Measurements from ENCODE around the gene OTUD7B. TPM values are rescaled to one million over a fixed set of nuclear protein-coding genes. Genes with fewer than 3 reads are reported as not detected.
"Not testable (repeated sequence)": the region's sequence is repeated elsewhere in the genome, so short reads cannot be mapped to it uniquely, and the experiment has no call there.

OTUD7B gene
- total RNA-seq, 1 experiment from 2014 or later: 10.7 TPM

- DNase-seq (ENCODE audit: low read depth): no peak
Observed at GRCh38 chr1:150003801-150004200, 6.7 kb downstream of the OTUD7B start.

- no peak for DNase-seq (ENCODE audit: low read depth)
Observed at GRCh38 chr1:150002217-150002616, 8.3 kb downstream of the OTUD7B start.

DNA sequence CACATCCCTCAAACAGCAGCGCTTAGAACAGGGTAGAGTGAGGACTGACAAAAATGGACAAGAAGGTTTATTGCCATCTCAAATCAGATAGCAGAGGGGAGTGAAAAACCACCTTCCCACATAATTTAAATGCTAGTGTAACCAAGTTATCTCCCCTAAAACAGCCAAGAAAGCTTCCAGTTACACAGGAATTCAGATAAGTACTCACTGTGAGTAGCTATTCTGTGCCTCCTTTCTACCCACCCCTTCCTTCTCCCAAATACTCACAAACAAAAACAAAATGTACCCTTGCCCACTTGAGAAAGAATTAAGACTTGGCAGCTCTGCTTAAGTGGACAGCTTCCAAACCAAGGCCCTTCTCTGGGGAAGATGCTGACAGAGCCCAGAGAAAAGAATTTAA lies 9.1 kb downstream of the OTUD7B start:
- no peak for DNase-seq (ENCODE audit: low read depth)

- DNase-seq (ENCODE audit: low read depth): no peak
Observed at GRCh38 chr1:149997585-149998262, 12.8 kb downstream of the OTUD7B start.

DNA sequence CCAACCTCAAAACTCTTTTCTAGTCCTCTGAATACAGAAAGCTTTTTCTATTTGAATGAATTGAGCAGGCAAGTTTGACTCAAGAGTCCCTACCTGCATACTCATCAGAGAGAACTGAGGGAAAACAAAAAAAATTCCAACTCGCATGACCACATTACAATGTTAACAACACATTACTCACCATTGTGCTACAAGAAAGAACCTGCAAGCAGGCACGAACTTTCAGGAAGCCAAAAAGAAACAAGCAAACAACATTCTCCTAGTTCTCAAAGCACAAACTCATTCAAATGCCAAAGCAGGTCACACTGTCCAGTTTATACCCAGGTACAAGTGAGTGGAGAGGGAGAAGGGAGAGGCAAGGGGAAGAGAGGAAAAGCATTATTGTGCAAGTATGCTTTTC lies 14.6 kb downstream of the OTUD7B start:
- DNase-seq (ENCODE audit: low read depth): peak; percentile 56

DNA sequence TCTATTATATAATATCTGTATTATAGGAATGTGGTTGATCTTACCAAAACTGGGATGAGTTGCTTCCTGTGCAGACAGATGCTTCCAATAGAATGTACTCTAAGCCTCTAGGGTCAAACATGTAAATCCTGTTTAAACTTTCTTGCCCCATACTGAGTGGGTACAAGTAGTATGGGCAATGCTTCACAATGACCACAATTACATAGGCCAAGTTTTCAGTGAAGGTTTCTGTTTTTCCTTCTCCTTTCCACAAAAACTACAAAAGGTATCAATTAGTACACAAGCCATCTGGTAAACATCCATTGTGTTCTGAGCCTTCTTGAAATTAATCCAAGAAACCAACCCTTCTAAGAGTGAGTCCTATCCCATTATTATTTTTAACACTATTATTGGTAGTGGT lies 16.8 kb downstream of the OTUD7B start:
- no peak for DNase-seq (ENCODE audit: low read depth)

DNA sequence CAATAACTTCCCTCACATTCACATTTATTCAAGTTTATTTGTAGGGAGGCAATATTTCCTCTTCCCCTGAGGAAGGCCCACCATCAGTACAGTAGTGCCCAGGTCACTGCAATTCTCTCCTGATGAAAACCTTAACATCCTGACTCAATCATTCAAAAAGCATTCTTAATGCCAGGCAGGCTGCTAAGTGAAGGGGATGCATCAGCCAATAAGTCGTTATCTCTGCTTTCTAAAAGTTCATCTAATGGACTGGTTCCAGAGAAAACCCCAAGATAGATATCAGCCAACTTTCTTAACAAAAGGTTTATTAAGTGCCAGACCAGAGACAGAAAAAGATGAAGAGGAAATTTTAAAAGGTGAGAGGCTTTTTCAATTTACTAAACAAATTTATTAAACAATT lies 17.3 kb downstream of the OTUD7B start:
- no peak for DNase-seq (ENCODE audit: low read depth)

DNA sequence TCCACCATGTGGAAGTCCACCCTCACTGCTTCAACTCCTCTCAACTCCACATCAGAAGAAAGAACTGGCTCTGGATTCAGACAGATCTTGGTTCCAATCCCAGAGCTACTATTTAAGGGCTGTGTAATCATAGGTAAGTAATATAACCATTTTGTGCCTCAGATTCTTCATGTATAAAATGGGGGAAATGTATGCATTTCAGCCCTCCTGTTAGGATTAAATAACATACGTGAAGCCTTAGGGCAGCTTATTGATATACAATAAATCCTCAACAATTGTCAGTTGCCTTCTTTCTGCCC lies 23.3 kb downstream of the OTUD7B start:
- DNase-seq (ENCODE audit: low read depth): no peak

DNA sequence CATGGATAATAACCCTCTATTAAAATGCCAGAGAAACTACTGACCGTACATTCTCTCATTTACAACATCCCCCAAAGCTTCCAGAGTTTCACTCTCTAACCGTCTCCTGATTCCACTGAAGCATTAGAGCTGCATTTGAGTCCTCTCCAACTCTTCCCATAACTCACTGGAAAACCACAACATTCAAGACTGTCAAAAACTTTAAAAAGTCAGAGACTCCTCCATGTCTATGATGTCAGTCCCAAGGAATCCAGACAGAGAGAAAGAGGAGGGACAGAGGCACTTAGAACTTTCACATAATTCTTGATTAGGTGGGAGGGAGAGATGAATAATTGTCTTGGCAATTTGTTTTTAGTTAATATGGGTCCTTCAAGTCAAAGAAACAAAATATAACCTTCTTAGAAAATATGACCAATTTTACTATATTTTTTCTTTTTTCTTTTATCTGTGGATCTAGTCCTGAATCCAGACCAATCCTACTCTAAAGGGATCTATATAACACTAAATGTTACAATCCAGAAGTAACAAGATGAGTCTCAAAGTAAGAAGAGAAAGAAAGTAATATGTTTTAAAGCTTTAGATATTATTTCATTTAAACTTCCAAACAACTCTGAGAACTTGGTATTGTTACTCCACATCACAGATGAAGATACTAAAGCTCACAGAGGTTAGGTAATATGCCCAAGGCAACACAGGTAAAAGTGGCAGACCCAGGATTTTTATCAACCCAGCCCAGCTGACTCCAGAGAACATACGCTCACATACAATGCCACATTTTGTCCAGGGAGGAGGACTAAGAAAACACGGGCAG lies 23.8 kb downstream of the OTUD7B start:
- DNase-seq (ENCODE audit: low read depth): peak; percentile 77

GRCh38 chr1:149979972-149980540 lies 30.5 kb downstream of the OTUD7B start:
- no peak for DNase-seq (ENCODE audit: low read depth)

DNA sequence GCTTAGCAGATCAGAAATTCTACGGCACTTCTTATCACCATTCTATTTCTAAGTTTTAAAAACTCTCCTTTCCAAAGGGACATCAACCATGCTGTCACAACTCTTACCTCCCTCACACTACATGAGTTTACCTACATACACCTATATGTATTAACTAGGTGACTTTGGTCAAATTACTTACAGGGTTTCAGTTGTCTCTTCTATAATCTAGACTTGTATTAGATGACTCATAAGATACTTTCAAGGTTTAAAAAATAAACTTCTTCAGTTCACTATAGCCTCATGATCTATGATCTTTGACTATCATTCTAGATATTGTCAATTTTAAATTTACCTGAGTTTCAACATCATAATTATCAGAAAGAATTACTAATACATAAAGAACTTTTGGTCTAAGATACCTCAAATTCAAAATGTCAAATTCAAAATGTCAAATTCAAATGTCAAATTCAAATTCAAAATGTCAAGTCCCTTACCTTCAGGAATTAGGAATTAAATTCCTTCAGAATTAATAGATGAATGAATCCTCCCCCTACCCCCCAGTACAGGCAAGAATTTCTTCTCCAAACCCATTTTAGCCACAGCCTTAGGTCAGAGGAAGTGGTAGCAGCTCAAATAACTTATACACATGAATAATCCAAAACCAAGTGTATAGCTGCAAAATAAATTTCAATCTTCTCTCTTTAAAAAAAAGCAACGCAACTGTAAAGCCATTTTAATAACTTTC lies 31.1 kb downstream of the OTUD7B start:
- peak; percentile 43 for DNase-seq (ENCODE audit: low read depth)

- peak; percentile 32 for DNase-seq (ENCODE audit: low read depth)
Observed at GRCh38 chr1:149978547-149979023, 31.9 kb downstream of the OTUD7B start.

DNA sequence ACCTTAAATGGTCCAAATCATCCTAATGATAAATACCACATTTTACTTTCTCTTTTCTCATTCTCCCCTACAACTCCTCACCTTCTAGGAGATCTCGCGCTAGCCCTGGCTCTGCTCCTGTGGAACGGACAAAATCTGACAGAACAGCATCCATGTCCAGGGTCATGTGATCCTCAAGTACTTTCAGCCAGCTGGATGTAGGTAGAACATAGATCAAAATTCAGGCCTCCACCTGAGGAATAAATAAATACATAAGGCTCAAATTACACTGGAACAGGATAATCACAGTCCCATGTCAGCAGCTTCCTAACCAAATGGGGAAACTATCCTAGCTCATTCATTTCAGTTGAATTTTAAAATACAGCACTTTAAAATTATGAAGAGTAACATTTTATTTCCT lies 33.2 kb downstream of the OTUD7B start:
- no peak for DNase-seq (ENCODE audit: low read depth)

- DNase-seq (ENCODE audit: low read depth): no peak
Observed at GRCh38 chr1:149972547-149972946, 38.0 kb downstream of the OTUD7B start.

GRCh38 chr1:149967646-149968045 lies 42.9 kb downstream of the OTUD7B start:
- no peak for DNase-seq (ENCODE audit: low read depth)

DNA sequence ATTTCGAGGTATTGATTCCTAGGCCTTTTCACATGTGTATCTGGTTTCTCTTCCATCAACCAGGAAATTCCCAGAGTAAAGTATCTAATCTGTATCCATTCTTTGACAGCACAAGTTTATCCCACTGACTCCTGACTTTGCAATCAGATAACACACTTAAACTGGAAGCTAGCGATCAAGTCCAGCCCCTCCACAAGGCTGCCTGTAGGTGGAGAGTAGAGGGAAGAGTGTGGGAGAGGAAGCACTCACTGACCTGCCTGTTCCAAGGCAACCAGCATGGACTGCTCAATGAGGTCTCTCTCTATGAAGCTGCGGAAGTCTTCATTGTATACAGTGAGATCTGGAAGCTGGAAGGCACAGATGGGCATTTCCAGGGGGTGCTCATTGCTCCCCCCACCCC lies 43.5 kb downstream of the OTUD7B start:
- DNase-seq (ENCODE audit: low read depth): no peak

- no peak for DNase-seq (ENCODE audit: low read depth)
Observed at GRCh38 chr1:149966405-149966804, 44.1 kb downstream of the OTUD7B start.

DNA sequence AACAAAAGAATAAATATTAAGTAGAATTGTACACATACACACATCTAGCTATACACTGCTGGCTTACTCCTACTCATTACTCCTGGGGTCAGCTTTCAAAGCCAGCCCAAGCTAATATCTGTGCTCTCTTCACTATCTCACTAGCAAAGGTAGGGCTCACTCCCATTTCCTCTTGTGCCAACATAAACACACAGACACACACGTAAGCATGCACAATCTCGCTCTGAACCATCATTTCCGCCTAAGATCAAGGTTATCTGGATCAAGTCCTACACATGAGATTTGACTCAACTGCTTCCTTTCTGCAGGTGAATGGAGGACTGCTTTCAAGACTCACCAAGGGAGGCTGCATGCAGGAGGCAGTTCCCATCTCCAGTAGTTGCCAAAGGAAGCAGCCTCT lies 45.1 kb downstream of the OTUD7B start:
- DNase-seq (ENCODE audit: low read depth): no peak

DNA sequence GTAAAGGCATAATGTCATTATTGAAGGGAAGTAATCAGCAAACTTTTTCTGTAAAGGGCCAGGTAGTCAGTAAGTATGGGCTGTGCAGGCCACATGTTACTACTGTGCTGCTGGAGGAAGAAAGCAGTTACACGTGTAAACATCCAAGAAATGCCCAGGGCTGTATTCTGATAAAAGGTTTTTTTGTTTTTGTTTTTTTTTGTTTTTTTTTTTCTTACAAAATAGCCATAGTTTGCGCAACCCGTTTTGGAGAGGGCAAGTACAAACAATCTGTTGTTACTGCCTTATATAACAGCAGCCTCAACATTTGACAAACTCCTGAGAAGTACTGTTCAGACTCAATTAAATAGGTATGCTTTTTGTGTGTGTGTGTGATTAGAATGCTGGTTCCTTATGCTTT lies 47.2 kb downstream of the OTUD7B start:
- DNase-seq (ENCODE audit: low read depth): no peak

DNA sequence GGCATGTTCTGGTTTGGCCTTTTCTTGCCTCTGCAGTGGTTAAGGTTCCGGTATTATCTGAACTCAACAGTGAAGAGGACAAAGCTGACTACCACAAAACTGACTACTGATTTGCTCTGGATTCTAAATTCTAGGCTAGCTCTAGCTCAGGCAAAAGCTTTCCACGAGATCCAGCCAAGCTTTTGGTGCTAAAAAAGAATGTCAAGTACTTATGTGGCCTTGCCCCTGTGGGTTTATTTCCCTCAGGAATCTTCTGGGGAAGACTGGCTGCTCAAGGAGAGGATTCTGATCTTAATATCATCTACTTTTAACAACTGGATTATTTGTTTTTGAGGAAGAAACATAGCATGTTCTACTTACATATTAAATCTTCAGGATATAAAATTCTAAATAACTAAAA lies 47.8 kb downstream of the OTUD7B start:
- DNase-seq (ENCODE audit: low read depth): no peak

DNA sequence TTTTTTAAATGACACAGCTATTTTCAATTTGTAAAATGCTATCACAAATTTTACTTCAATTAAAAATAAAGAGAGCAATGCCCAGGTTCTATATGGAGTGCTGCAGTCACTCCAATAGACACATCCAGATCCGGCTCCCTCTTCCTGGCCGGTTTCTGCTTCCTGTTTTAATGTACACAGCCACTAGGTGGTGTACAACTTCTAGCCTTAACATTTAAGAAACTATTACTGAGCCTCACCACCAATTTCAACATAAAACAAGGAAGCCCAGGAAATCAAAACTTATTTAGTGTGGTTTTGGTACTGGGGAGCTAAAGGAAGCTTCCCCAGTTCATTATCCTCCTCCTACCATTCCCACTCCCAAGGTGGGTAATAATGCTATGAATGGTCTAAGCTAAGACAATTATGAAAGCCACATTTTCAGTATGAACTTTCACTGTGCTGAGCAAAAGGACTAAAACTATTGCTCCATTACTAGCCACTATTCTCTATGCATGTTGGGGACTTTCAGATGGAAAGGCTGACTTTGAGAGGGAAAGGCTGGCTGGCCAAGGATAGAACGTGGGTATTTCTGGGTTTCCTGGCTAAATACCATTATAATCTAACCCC lies 48.4 kb downstream of the OTUD7B start:
- DNase-seq (ENCODE audit: low read depth): peak; percentile 80

DNA sequence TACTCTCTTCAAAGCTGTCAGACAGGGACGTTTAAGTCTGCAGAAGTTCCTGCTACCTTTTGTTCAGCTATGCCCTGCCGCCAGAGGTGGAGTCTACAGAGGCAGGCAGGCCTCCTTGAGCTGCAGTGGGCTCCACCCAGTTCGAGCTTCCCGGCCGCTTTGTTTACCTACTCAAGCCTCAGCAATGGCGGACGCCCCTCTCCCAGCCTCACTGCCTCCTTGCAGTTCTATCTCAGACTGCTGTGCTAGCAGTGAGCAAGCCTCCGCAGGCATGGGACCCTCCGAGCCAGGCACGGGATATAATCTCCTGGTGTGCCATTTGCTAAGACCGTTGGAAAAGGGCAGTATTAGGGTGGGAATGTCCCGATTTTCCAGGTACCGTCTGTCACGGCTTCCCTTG lies 53.0 kb downstream of the OTUD7B start:
- not testable (repeated sequence) for DNase-seq (ENCODE audit: low read depth)
